Measurements from ENCODE around the gene INPP5A.

The INPP5A gene

GRCh38 chr10:132493246-132493755 is 44.3 kb upstream of the INPP5A start:
- no peak for DNase-seq (ENCODE audit: low spot score)
- no peak for TF ChIP-seq CTCF (IDR thresholded peaks at IDR 0.05; ENCODE audit: extremely low read depth, insufficient read depth, missing control alignments)
- in situ Hi-C loops (cut with MboI; ENCODE audit: low pct_unique_long_range_greater_than_20kb, low sequenced_read_pairs, unreplicated experiment), result no loop called here

- no peak for TF ChIP-seq CTCF (IDR thresholded peaks at IDR 0.05; ENCODE audit: extremely low read depth, insufficient read depth, missing control alignments)
- no peak for DNase-seq (ENCODE audit: low spot score)
- in situ Hi-C loops (cut with MboI; ENCODE audit: low pct_unique_long_range_greater_than_20kb, low sequenced_read_pairs, unreplicated experiment), result no loop called here
Measured at GRCh38 chr10:132493756-132494290, 43.8 kb upstream of the INPP5A start.

GRCh38 chr10:132494866-132495630 is 42.5 kb upstream of the INPP5A start:
- TF ChIP-seq CTCF (IDR thresholded peaks at IDR 0.05; ENCODE audit: extremely low read depth, insufficient read depth, missing control alignments), result no peak

GRCh38 chr10:132496360-132497062 is 41.1 kb upstream of the INPP5A start:
- no peak for DNase-seq (ENCODE audit: low spot score)
- in situ Hi-C loops (cut with MboI; ENCODE audit: low pct_unique_long_range_greater_than_20kb, low sequenced_read_pairs, unreplicated experiment), result no loop called here
- no peak for TF ChIP-seq CTCF (IDR thresholded peaks at IDR 0.05; ENCODE audit: extremely low read depth, insufficient read depth, missing control alignments)

More at GRCh38 chr10:132494866-132495630, 42.5 kb upstream of the INPP5A start:
- no peak for DNase-seq (ENCODE audit: low spot score)
- in situ Hi-C loops (cut with MboI; ENCODE audit: low pct_unique_long_range_greater_than_20kb, low sequenced_read_pairs, unreplicated experiment), result no loop called here

- no peak for TF ChIP-seq CTCF (IDR thresholded peaks at IDR 0.05; ENCODE audit: extremely low read depth, insufficient read depth, missing control alignments)
- DNase-seq (ENCODE audit: low spot score), result no peak
- in situ Hi-C loops (cut with MboI; ENCODE audit: low pct_unique_long_range_greater_than_20kb, low sequenced_read_pairs, unreplicated experiment), result no loop called here
Measured at GRCh38 chr10:132497063-132497680, 40.4 kb upstream of the INPP5A start.

- in situ Hi-C loops (cut with MboI; ENCODE audit: low pct_unique_long_range_greater_than_20kb, low sequenced_read_pairs, unreplicated experiment), result no loop called here
- TF ChIP-seq CTCF (IDR thresholded peaks at IDR 0.05; ENCODE audit: extremely low read depth, insufficient read depth, missing control alignments), result no peak
- DNase-seq (ENCODE audit: low spot score), result no peak
Measured at GRCh38 chr10:132497861-132498561, 39.6 kb upstream of the INPP5A start.

All from GM13977 (cell line).